NCI-H146 treated with DMSO at 0.1 percent for 48 hours (cell line): ENCODE results near the gene SLC25A13.

Experiments
- DNase-seq: peaks from one replicate; lab custom pipeline; 2025; ENCODE audit not compliant: unreplicated experiment; lab: John Stamatoyannopoulos, UW

Gene SLC25A13

GRCh38 chr7:96111405-96111804, 210.5 kb downstream of the SLC25A13 start:
- no peak for DNase-seq

GRCh38 chr7:96104984-96105383, 216.9 kb downstream of the SLC25A13 start:
- DNase-seq = no peak

- DNase-seq = no peak
Observed at GRCh38 chr7:96102096-96102811, 219.6 kb downstream of the SLC25A13 start.

GRCh38 chr7:96100737-96101136, 221.2 kb downstream of the SLC25A13 start:
- DNase-seq = no peak

GRCh38 chr7:96097835-96098234, 224.1 kb downstream of the SLC25A13 start:
- no peak for DNase-seq

- DNase-seq = no peak
Observed at GRCh38 chr7:96093435-96093834, 228.5 kb downstream of the SLC25A13 start.

GRCh38 chr7:96090756-96091155, 231.1 kb downstream of the SLC25A13 start:
- peak; percentile 81 for DNase-seq

- peak; percentile 19 for DNase-seq
Observed at GRCh38 chr7:96089511-96089910, 232.4 kb downstream of the SLC25A13 start.

GRCh38 chr7:96088579-96088978, 233.3 kb downstream of the SLC25A13 start:
- DNase-seq = peak; percentile 72

GRCh38 chr7:96085953-96086352, 235.9 kb downstream of the SLC25A13 start:
- DNase-seq = peak; percentile 94

GRCh38 chr7:96084881-96085553, 236.9 kb downstream of the SLC25A13 start:
- peak; percentile 97 for DNase-seq

GRCh38 chr7:96080027-96080426, 241.9 kb downstream of the SLC25A13 start:
- no peak for DNase-seq

GRCh38 chr7:96076350-96076707, 245.6 kb downstream of the SLC25A13 start:
- DNase-seq = no peak

GRCh38 chr7:96075510-96076349, 246.2 kb downstream of the SLC25A13 start:
- DNase-seq = no peak

GRCh38 chr7:96074871-96075270, 247.0 kb downstream of the SLC25A13 start:
- DNase-seq = no peak
